K562 (cell line): Measurements from ENCODE around the gene TMEM234. TPM values are rescaled to one million over a fixed set of nuclear protein-coding genes. Genes with fewer than 3 reads are reported as not detected.

Source experiments
- ELF1 ChIP-seq: fragments of 200-800 bp; sonication (Bioruptor generic); IDR thresholded peaks from 2 replicates; pipeline ENCODE4 v1.6.1; 2016; ENCODE audit warnings: missing genetic modification characterization, missing compliant biosample characterization
- ETS2 ChIP-seq: IDR thresholded peaks from 2 replicates; pipeline ENCODE4 v1.6.1; 2016; ENCODE audit warnings: borderline replicate concordance, missing genetic modification characterization, mild to moderate bottlenecking, moderate library complexity, missing compliant biosample characterization; ENCODE audit not compliant: poor library complexity, severe bottlenecking
- ETV5 ChIP-seq: sonication (generic); formaldehyde crosslinking; IDR thresholded peaks from 2 replicates; pipeline ENCODE4 v1.4.0; 2020; ENCODE audit warnings: low read depth, mild to moderate bottlenecking, missing genetic modification reagents
- HDGF ChIP-seq: fragments of 450-650 bp; IDR thresholded peaks from 2 replicates; pipeline ENCODE4 v1.6.1; 2016
- MAFG ChIP-seq: fragments of 450-650 bp; conservative IDR thresholded peaks from 2 replicates; pipeline ENCODE4 v1.6.1; 2016; ENCODE audit warnings: missing genetic modification characterization, missing compliant biosample characterization
- MCM7 ChIP-seq, 2 experiments: fragments of 450-650 bp; IDR thresholded peaks; 2 replicates each; pipeline ENCODE4 v1.6.1; 2016 to 2018
- MYBL2 ChIP-seq, 2 experiments: fragments of 450-650 bp in 1 of 2; sonication (generic) in 1 of 2; formaldehyde crosslinking in 1 of 2; IDR thresholded peaks; 2 replicates each; pipeline versions ENCODE4 v1.6.1 to v1.8.1; 2017 to 2022; ENCODE audit warnings: borderline replicate concordance in 1 of 2, inconsistent platforms in 1 of 2, low read depth in 1 of 2, mild to moderate bottlenecking in 1 of 2, missing genetic modification reagents in 1 of 2, moderate library complexity in 1 of 2
- NFIX ChIP-seq: fragments of 250-450 bp; sonication (Bioruptor Pico); IDR thresholded peaks from 2 replicates; pipeline ENCODE4 v1.4.0; 2020; ENCODE audit warnings: low read depth, mild to moderate bottlenecking, moderate library complexity
- NFYB ChIP-seq: IDR thresholded peaks from 2 replicates; pipeline ENCODE4 v1.6.1; 2011; ENCODE audit warnings: mild to moderate bottlenecking, moderate library complexity; ENCODE audit not compliant: insufficient read length; ENCODE audit errors: extremely low read depth
- PHB2 ChIP-seq: fragments of 450-650 bp; IDR thresholded peaks from 2 replicates; pipeline ENCODE4 v1.6.1; 2017; ENCODE audit warnings: low read depth
- POU5F1 ChIP-seq: fragments of 150-350 bp; IDR thresholded peaks from 2 replicates; pipeline ENCODE4 v1.6.1; 2014; ENCODE audit warnings: borderline replicate concordance, low read length, low read depth, mild to moderate bottlenecking; ENCODE audit not compliant: partially characterized antibody
- RBM39 ChIP-seq: fragments of 200-400 bp; formaldehyde crosslinking; optimal IDR thresholded peaks from 2 replicates; pipeline ENCODE3; 2018; ENCODE audit warnings: low read depth, low read length
- THRAP3 ChIP-seq: fragments of 450-650 bp; IDR thresholded peaks from 2 replicates; pipeline ENCODE4 v1.6.1; 2016; ENCODE audit warnings: mild to moderate bottlenecking, inconsistent platforms, borderline replicate concordance
- ZC3H8 ChIP-seq: fragments of 450-650 bp; IDR thresholded peaks from 2 replicates; pipeline ENCODE4 v1.6.1; 2017
- ZNF311 ChIP-seq: fragments of 250-450 bp; sonication (Bioruptor Pico); IDR thresholded peaks from 2 replicates; pipeline ENCODE4 v1.4.0; 2020; ENCODE audit warnings: mild to moderate bottlenecking, moderate library complexity
- ZNF354B ChIP-seq: fragments of 250-450 bp; sonication (Bioruptor Pico); IDR thresholded peaks from 2 replicates; pipeline ENCODE4 v1.4.0; 2020
- polyA plus RNA-seq, 8 experiments: library from polyadenylated mRNA; depleted of rRNA in 4 of 8; stranded (reverse) in 5 of 8; unstranded in 3 of 8; fragments of >200 nt; fragmentation: Nextera tagmentation in 2 of 8; fragmentation: Illumina TruSeq in 1 of 8; extraction: Ambion mirVana in 2 of 8; extraction: Trizol in 1 of 8; gene quantifications; 2 replicates each; pipeline versions ENCODE4 v1.2.1 to v1.2.3, GENCODE V29; 2011 to 2014; ENCODE audit warnings: inconsistent platforms in 1 of 8, missing spikeins in 1 of 8
- total RNA-seq, 7 experiments: library from RNA; depleted of rRNA in 6 of 7; stranded (reverse); fragments of >200 nt in 6 of 7; fragmentation: Illumina TruSeq in 2 of 7; extraction: Trizol in 2 of 7; gene quantifications; 2 replicates each; pipeline versions ENCODE4 v1.2.1 to v1.2.3, GENCODE V29; 2011 to 2021; ENCODE audit warnings: low replicate concordance in 1 of 7
- TF ChIP-seq, protein P1 (sequence below), 2 experiments: fragments of 150-350 bp in 1 of 2; IDR thresholded peaks; 2 replicates each; pipeline ENCODE4 v1.6.1; 2012 to 2016; ENCODE audit warnings: low read depth in 2 of 2, low read length in 2 of 2, mild to moderate bottlenecking in 1 of 2, moderate library complexity in 1 of 2
- TF ChIP-seq, protein P2 (sequence below): fragments of 450-650 bp; formaldehyde crosslinking; IDR thresholded peaks from 2 replicates; pipeline ENCODE4 v1.4.0; 2020; ENCODE audit warnings: mild to moderate bottlenecking
- TF ChIP-seq, protein P3 (sequence below): sonication (generic); formaldehyde crosslinking; IDR thresholded peaks from 2 replicates; pipeline ENCODE4 v1.8.0; 2022; ENCODE audit warnings: mild to moderate bottlenecking, missing genetic modification reagents
- TF ChIP-seq, protein P4 (sequence below), 3 experiments: IDR thresholded peaks in 2 of 3; conservative IDR thresholded peaks in 1 of 3; 2 replicates each; pipeline ENCODE4 v1.5.1; 2011 to 2012; ENCODE audit warnings: low read length in 3 of 3, mild to moderate bottlenecking in 3 of 3, control low read depth in 2 of 3, improper control_type of control experiment in 1 of 3, inconsistent platforms in 1 of 3, low read depth in 1 of 3, mixed read lengths in 1 of 3, moderate library complexity in 1 of 3; ENCODE audit not compliant: insufficient read depth in 2 of 3

The TMEM234 gene
- total and polyA plus RNA-seq, 9 of the 15 experiments (the other 6 are each of a cell fraction or from before 2014, with no cell fraction given), result 5.0 to 12.9 (median 7.6) TPM

DNA sequence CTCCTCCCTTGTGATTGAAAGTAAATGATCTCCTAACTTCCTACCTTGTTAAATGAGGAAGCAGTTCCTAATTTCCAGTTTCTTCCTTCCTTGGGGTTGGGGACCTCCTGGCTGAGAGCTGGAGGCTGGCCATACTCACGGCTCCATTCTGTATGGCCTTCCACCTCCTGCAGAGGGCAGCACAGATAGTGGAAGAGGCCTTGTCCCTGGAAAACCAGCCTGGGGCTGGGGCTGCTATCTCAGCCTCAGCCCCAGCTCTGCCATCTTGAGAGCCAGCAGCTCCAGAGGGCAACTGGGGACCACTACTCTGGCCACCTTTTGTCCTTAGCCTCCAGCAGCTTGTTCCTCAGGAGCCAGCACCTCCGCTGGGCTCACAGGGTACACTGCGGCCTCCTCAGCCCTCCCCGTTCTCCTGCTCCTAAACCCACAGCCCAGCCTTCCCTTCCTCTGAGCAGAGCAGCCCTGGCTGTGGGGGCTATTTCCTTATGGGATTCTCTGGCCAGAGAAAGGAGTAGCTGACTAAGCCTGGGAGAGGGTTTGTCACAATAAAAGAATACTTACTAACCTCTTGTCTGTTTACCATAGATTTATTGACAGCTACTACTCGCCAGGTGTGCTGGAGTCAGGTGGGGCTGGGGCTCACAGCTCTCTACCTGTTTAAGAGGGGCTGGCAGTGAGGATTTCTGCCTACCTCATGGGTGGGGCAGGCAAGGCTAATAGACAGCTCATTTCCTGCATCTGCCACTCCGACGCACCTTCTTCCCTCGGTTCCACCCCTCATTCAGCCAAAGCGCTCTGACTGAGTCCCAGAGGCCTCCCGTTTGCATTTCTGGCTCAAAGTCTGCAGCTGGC lies 6.3 kb downstream of the TMEM234 start (continued):
- TF ChIP-seq, protein P1, sequence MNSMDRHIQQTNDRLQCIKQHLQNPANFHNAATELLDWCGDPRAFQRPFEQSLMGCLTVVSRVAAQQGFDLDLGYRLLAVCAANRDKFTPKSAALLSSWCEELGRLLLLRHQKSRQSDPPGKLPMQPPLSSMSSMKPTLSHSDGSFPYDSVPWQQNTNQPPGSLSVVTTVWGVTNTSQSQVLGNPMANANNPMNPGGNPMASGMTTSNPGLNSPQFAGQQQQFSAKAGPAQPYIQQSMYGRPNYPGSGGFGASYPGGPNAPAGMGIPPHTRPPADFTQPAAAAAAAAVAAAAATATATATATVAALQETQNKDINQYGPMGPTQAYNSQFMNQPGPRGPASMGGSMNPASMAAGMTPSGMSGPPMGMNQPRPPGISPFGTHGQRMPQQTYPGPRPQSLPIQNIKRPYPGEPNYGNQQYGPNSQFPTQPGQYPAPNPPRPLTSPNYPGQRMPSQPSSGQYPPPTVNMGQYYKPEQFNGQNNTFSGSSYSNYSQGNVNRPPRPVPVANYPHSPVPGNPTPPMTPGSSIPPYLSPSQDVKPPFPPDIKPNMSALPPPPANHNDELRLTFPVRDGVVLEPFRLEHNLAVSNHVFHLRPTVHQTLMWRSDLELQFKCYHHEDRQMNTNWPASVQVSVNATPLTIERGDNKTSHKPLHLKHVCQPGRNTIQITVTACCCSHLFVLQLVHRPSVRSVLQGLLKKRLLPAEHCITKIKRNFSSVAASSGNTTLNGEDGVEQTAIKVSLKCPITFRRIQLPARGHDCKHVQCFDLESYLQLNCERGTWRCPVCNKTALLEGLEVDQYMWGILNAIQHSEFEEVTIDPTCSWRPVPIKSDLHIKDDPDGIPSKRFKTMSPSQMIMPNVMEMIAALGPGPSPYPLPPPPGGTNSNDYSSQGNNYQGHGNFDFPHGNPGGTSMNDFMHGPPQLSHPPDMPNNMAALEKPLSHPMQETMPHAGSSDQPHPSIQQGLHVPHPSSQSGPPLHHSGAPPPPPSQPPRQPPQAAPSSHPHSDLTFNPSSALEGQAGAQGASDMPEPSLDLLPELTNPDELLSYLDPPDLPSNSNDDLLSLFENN (IDR thresholded peaks at IDR 0.05; ENCODE audit: low read depth in 2 of 2, low read length in 2 of 2), result peak in 1 of 2 experiments; percentile 11; a peak in 1 of 4 replicates
- TF ChIP-seq, protein P2, sequence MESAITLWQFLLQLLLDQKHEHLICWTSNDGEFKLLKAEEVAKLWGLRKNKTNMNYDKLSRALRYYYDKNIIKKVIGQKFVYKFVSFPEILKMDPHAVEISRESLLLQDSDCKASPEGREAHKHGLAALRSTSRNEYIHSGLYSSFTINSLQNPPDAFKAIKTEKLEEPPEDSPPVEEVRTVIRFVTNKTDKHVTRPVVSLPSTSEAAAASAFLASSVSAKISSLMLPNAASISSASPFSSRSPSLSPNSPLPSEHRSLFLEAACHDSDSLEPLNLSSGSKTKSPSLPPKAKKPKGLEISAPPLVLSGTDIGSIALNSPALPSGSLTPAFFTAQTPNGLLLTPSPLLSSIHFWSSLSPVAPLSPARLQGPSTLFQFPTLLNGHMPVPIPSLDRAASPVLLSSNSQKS (CRISPR knock-in tag), result no peak
- TF ChIP-seq, protein P3, sequence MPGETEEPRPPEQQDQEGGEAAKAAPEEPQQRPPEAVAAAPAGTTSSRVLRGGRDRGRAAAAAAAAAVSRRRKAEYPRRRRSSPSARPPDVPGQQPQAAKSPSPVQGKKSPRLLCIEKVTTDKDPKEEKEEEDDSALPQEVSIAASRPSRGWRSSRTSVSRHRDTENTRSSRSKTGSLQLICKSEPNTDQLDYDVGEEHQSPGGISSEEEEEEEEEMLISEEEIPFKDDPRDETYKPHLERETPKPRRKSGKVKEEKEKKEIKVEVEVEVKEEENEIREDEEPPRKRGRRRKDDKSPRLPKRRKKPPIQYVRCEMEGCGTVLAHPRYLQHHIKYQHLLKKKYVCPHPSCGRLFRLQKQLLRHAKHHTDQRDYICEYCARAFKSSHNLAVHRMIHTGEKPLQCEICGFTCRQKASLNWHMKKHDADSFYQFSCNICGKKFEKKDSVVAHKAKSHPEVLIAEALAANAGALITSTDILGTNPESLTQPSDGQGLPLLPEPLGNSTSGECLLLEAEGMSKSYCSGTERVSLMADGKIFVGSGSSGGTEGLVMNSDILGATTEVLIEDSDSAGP, result no peak
- no peak for TF ChIP-seq PHB2
- TF ChIP-seq HDGF, result no peak
- no peak for TF ChIP-seq ETS2 (tag)
- no peak for TF ChIP-seq ZC3H8
- TF ChIP-seq ETV5 (CRISPR knock-in tag), result no peak
- no peak for TF ChIP-seq THRAP3
- TF ChIP-seq ZNF354B (CRISPR knock-in tag), result no peak
- no peak for TF ChIP-seq RBM39
- TF ChIP-seq POU5F1, result no peak
- TF ChIP-seq MYBL2 (IDR thresholded peaks at IDR 0.05; ENCODE audit: low read depth), result no peak
- TF ChIP-seq MYBL2 (CRISPR knock-in tag; IDR thresholded peaks at IDR 0.05; ENCODE audit: borderline replicate concordance), result no peak
- no peak for TF ChIP-seq ELF1 (tag)
- TF ChIP-seq, protein P4, sequence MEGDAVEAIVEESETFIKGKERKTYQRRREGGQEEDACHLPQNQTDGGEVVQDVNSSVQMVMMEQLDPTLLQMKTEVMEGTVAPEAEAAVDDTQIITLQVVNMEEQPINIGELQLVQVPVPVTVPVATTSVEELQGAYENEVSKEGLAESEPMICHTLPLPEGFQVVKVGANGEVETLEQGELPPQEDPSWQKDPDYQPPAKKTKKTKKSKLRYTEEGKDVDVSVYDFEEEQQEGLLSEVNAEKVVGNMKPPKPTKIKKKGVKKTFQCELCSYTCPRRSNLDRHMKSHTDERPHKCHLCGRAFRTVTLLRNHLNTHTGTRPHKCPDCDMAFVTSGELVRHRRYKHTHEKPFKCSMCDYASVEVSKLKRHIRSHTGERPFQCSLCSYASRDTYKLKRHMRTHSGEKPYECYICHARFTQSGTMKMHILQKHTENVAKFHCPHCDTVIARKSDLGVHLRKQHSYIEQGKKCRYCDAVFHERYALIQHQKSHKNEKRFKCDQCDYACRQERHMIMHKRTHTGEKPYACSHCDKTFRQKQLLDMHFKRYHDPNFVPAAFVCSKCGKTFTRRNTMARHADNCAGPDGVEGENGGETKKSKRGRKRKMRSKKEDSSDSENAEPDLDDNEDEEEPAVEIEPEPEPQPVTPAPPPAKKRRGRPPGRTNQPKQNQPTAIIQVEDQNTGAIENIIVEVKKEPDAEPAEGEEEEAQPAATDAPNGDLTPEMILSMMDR (IDR thresholded peaks at IDR 0.05 in 2 of 3, conservative IDR thresholded peaks at IDR 0.05 in 1 of 3; ENCODE audit: insufficient read depth in 2 of 3, low read depth in 1 of 3, low read length in 3 of 3), result peak; percentile 93 to 96 (median 96)
- TF ChIP-seq MCM7 (IDR thresholded peaks at IDR 0.05), result no peak
- no peak for TF ChIP-seq MAFG
- TF ChIP-seq NFIX, result no peak
- no peak for TF ChIP-seq ZNF311
- TF ChIP-seq NFYB, result no peak
